Parathyroid adenoma (tissue), 2 donors: ENCODE measurements around the gene OGDH.

Experiments
- H2AFZ ChIP-seq: fragments of 300-600 bp; sonication (generic); one replicate; pipeline ENCODE4 v1.7.0; 2017; ENCODE audit warnings: antibody characterized with exemption, mild to moderate bottlenecking
- H3K27ac ChIP-seq: fragments of 300-600 bp; sonication (generic); one replicate; pipeline ENCODE4 v1.7.0; 2017
- H3K27me3 ChIP-seq: fragments of 300-600 bp; sonication (generic); one replicate; pipeline ENCODE4 v1.7.0; 2017; ENCODE audit warnings: low read length; ENCODE audit not compliant: control insufficient read depth, insufficient read depth
- H3K36me3 ChIP-seq: fragments of 300-600 bp; sonication (generic); one replicate; pipeline ENCODE4 v1.7.0; 2017; ENCODE audit warnings: low read length; ENCODE audit not compliant: control insufficient read depth, insufficient read depth
- H3K4me1 ChIP-seq: fragments of 300-600 bp; sonication (generic); one replicate; pipeline ENCODE4 v1.7.0; 2017; ENCODE audit warnings: control low read depth
- H3K4me2 ChIP-seq: fragments of 300-600 bp; sonication (generic); one replicate; pipeline ENCODE4 v1.7.0; 2017; ENCODE audit warnings: low read length
- H3K4me3 ChIP-seq: fragments of 300-600 bp; sonication (generic); one replicate; pipeline ENCODE4 v1.7.0; 2017; ENCODE audit warnings: low read depth, low read length
- H3K79me2 ChIP-seq: fragments of 300-600 bp; sonication (generic); one replicate; pipeline ENCODE4 v1.7.0; 2017; ENCODE audit warnings: control low read depth
- H3K9ac ChIP-seq: fragments of 300-600 bp; sonication (generic); one replicate; pipeline ENCODE4 v1.7.0; 2017; ENCODE audit warnings: mild to moderate bottlenecking
- H3K9me3 ChIP-seq: fragments of 300-600 bp; sonication (generic); one replicate; pipeline ENCODE4 v1.7.0; 2017; ENCODE audit warnings: low read length; ENCODE audit not compliant: control insufficient read depth
- CTCF ChIP-seq: fragments of 300-600 bp; sonication (generic); IDR thresholded peaks from one replicate; pipeline ENCODE4 v1.7.0; 2017; ENCODE audit warnings: antibody characterized with exemption, mild to moderate bottlenecking
- donor health status: primary hyperparathyroidism.

OGDH gene

GRCh38 chr7:44575054-44575453, 31.4 kb upstream of the OGDH start:
- peak overlapping the region; percentile 86 for H3K27ac ChIP-seq
- no peak for TF ChIP-seq CTCF

GRCh38 chr7:44576228-44576627, 30.2 kb upstream of the OGDH start:
- H3K36me3 ChIP-seq: no peaks in the 10 kb centered on the region
- peaks cover 30% of the 10 kb centered on the region for H3K4me1 ChIP-seq
- no peak overlapping the region for H3K9ac ChIP-seq

More at GRCh38 chr7:44575054-44575453, 31.4 kb upstream of the OGDH start:
- H3K4me1 ChIP-seq: peaks cover 21% of the 10 kb centered on the region
- H3K4me2 ChIP-seq: no peak overlapping the region
- no peak overlapping the region for H3K4me3 ChIP-seq
- no peak overlapping the region for H2AFZ ChIP-seq
- peaks cover 41% of the 10 kb centered on the region for H3K79me2 ChIP-seq
- H3K36me3 ChIP-seq: no peaks in the 10 kb centered on the region
- H3K9me3 ChIP-seq: no peaks in the 10 kb centered on the region
- no peaks in the 10 kb centered on the region for H3K27me3 ChIP-seq
- no peak overlapping the region for H3K9ac ChIP-seq

GRCh38 chr7:44580945-44581878, 25.2 kb upstream of the OGDH start:
- no peak for TF ChIP-seq CTCF
- Histone ChIP-seq H3K27ac (peak overlapping the region; percentile 99), H3K36me3 (no peaks in the 10 kb centered on the region), H3K4me3 (peak overlapping the region; percentile 83), H3K4me2 (peak overlapping the region; percentile 76), H3K9ac (peak overlapping the region; percentile 91), H2AFZ (peak overlapping the region; percentile 85), H3K27me3 (no peaks in the 10 kb centered on the region), H3K9me3 (no peaks in the 10 kb centered on the region), H3K4me1 (peaks cover 20% of the 10 kb centered on the region), H3K79me2 (peaks cover 22% of the 10 kb centered on the region)

More at GRCh38 chr7:44576228-44576627, 30.2 kb upstream of the OGDH start:
- no peak overlapping the region for H3K4me2 ChIP-seq
- no peaks in the 10 kb centered on the region for H3K9me3 ChIP-seq
- H3K79me2 ChIP-seq: peaks cover 43% of the 10 kb centered on the region
- H3K27ac ChIP-seq: no peak overlapping the region
- H3K27me3 ChIP-seq: no peaks in the 10 kb centered on the region
- H2AFZ ChIP-seq: no peak overlapping the region
- H3K4me3 ChIP-seq: no peak overlapping the region
- no peak for TF ChIP-seq CTCF

- Histone ChIP-seq H3K79me2 (peaks cover 14% of the 10 kb centered on the region), H2AFZ (peak within 1 kb of the TSS; percentile 99), H3K4me2 (peak within 1 kb of the TSS; percentile 84), H3K36me3 (no peaks in the 10 kb centered on the region), H3K27me3 (no peaks in the 10 kb centered on the region), H3K9ac (peak within 1 kb of the TSS; percentile 91), H3K4me1 (peaks cover 20% of the 10 kb centered on the region), H3K9me3 (no peaks in the 10 kb centered on the region), H3K27ac (peak within 1 kb of the TSS; percentile 99), H3K4me3 (peak within 1 kb of the TSS; percentile 83)
- no peak for TF ChIP-seq CTCF
Observed at GRCh38 chr7:44581879-44582603, 24.4 kb upstream of the OGDH start, which contains the start of gene TMED4. Gene TMED4, minus strand, starts transcription at chr7:44582231. Its CDS starts 25 bp downstream, at chr7:44582206.
